Endothelial cell of umbilical vein (primary cell): ENCODE results near the gene SLC23A2. TPM values are rescaled to one million over a fixed set of nuclear protein-coding genes. Genes with fewer than 3 reads are reported as not detected.

ENCODE experiments used
- BruUV-seq: library from RNA; stranded (reverse); fragments of 400-500 nt; replicated peaks from 2 replicates; lab custom pipeline; 2021; lab: Mats Ljungman, UMichigan
- CTCF ChIA-PET: fragments of 300-600, 350-600 bp; sonication (Branson Sonifier 250); formaldehyde crosslinking; loops from one replicate; lab custom pipeline; 2021; ENCODE audit warnings: antibody characterized with exemption, inconsistent platforms; lab: Charles Lee
- POLR2A ChIA-PET: fragments of 300-600, 350-600 bp; sonication (Branson Sonifier 250); formaldehyde crosslinking; loops from one replicate; lab custom pipeline; 2021; ENCODE audit warnings: antibody characterized with exemption, inconsistent platforms; lab: Charles Lee
- DNase-seq: peaks from one replicate; pipeline ENCODE4 v3.0.0-alpha.2; 2011; ENCODE audit warnings: low read depth, low spot score
- FAIRE-seq: peaks from 2 replicates; lab custom pipeline; 2011; peaks lifted over from hg19 to GRCh38; lab: Jason Lieb, UNC
- H2AFZ ChIP-seq: 2 replicates; pipeline ENCODE4 v1.6.0; 2012; ENCODE audit warnings: low read depth, low read length, control low read depth, inconsistent platforms
- H3K27ac ChIP-seq: 2 replicates; pipeline ENCODE4 v1.5.1; 2011; ENCODE audit warnings: low read depth, mild to moderate bottlenecking, control low read depth, low read length, moderate library complexity; ENCODE audit not compliant: insufficient read depth
- H3K27me3 ChIP-seq, 2 experiments: 2 replicates each; pipeline versions ENCODE4 v1.6.0 to v1.6.1; 2011; ENCODE audit warnings: low read length in 2 of 2, mixed read lengths in 1 of 2; ENCODE audit not compliant: control insufficient read depth in 2 of 2, insufficient read depth in 2 of 2
- H3K36me3 ChIP-seq, 2 experiments: 2 replicates in 1 of 2; 3 replicates in 1 of 2; pipeline ENCODE4 v1.5.1; 2011; ENCODE audit warnings: low read length in 2 of 2, mild to moderate bottlenecking in 1 of 2, moderate library complexity in 1 of 2; ENCODE audit not compliant: control insufficient read depth in 2 of 2, insufficient read depth in 2 of 2; ENCODE audit errors: extremely low read depth in 1 of 2
- H3K4me1 ChIP-seq: 3 replicates; pipeline ENCODE4 v1.5.1; 2011; ENCODE audit warnings: mild to moderate bottlenecking, low read length; ENCODE audit not compliant: control insufficient read depth, insufficient read depth; ENCODE audit errors: extremely low read depth
- H3K4me2 ChIP-seq: 2 replicates; pipeline ENCODE4 v1.6.1; 2011; ENCODE audit warnings: low read length, control low read depth, mixed read lengths; ENCODE audit not compliant: insufficient read depth
- H3K4me3 ChIP-seq, 3 experiments: fragments of 200-600 bp in 1 of 3; sonication (generic), shearing (Covaris generic) in 1 of 3; replicated peaks in 1 of 3; 2 replicates each; pipeline ENCODE4 v1.5.1; 2011 to 2016; ENCODE audit warnings: control low read depth in 3 of 3, low read length in 3 of 3, mild to moderate bottlenecking in 2 of 3, inconsistent platforms in 1 of 3, low read depth in 1 of 3, moderate library complexity in 1 of 3; ENCODE audit not compliant: insufficient read depth in 1 of 3
- H3K79me2 ChIP-seq: 2 replicates; pipeline ENCODE4 v1.6.0; 2012; ENCODE audit warnings: low read length, inconsistent platforms; ENCODE audit not compliant: control insufficient read depth, insufficient read depth
- H3K9ac ChIP-seq: replicated peaks from 2 replicates; pipeline ENCODE3; 2011; ENCODE audit warnings: low read length, control low read depth; ENCODE audit not compliant: insufficient read depth; ENCODE audit errors: extremely low read depth
- H3K9me1 ChIP-seq: replicated peaks from 3 replicates; pipeline ENCODE4 v1.6.0; 2011; ENCODE audit warnings: mild to moderate bottlenecking, low read length; ENCODE audit not compliant: control insufficient read depth, insufficient read depth; ENCODE audit errors: extremely low read depth
- H3K9me3 ChIP-seq: replicated peaks from 2 replicates; pipeline ENCODE4 v1.5.1; 2012; ENCODE audit warnings: low read length, inconsistent platforms; ENCODE audit not compliant: control insufficient read depth, insufficient read depth
- H4K20me1 ChIP-seq: replicated peaks from 2 replicates; pipeline ENCODE3; 2011; ENCODE audit warnings: mild to moderate bottlenecking, low read length; ENCODE audit not compliant: control insufficient read depth, insufficient read depth; ENCODE audit errors: extremely low read depth
- EZH2 ChIP-seq: IDR thresholded peaks from 2 replicates; pipeline ENCODE4 v1.6.1; 2012; ENCODE audit warnings: borderline replicate concordance, low read depth, mild to moderate bottlenecking, moderate library complexity, low read length, inconsistent platforms; ENCODE audit not compliant: severe bottlenecking
- FOS ChIP-seq: IDR thresholded peaks from 2 replicates; pipeline ENCODE4 v1.6.1; 2011; ENCODE audit warnings: mild to moderate bottlenecking, low read length, moderate library complexity, borderline replicate concordance; ENCODE audit not compliant: insufficient read depth
- GATA2 ChIP-seq: IDR thresholded peaks from 2 replicates; pipeline ENCODE4 v1.7.0; 2011; ENCODE audit warnings: low read depth, mild to moderate bottlenecking, moderate library complexity, mixed read lengths, low read length; ENCODE audit not compliant: insufficient read length, insufficient read depth
- JUN ChIP-seq: IDR thresholded peaks from 2 replicates; pipeline ENCODE4 v1.6.1; 2011; ENCODE audit warnings: borderline replicate concordance, low read depth; ENCODE audit not compliant: insufficient read length, insufficient read depth
- MYC ChIP-seq: IDR thresholded peaks from one replicate; pipeline ENCODE4 v1.6.1; 2011; ENCODE audit warnings: mild to moderate bottlenecking, low read depth, low read length
- POLR2A ChIP-seq: IDR thresholded peaks from 2 replicates; pipeline ENCODE4 v1.6.1; 2012; ENCODE audit warnings: low read depth, mild to moderate bottlenecking, control low read depth, low read length
- POLR2AphosphoS5 ChIP-seq: IDR thresholded peaks from 2 replicates; pipeline ENCODE4 v1.6.1; 2012; ENCODE audit warnings: low read depth, mild to moderate bottlenecking, control low read depth, low read length, moderate library complexity; ENCODE audit not compliant: insufficient read depth
- dilution Hi-C: fragments of 300-500 bp; cut with MboI; formaldehyde crosslinking; loops from one replicate; pipeline ENCODE4 v1.15.0; 2019; ENCODE audit warnings: low sequenced_read_pairs; ENCODE audit not compliant: extremely low pct_ligation_motif_present
- intact Hi-C: fragments of 100-400 bp; cut with micrococcal nuclease; formaldehyde crosslinking; loops from one replicate; pipeline ENCODE4 v1.10.0; 2022
- polyA plus RNA-seq, 4 experiments: library from polyadenylated mRNA; depleted of rRNA in 3 of 4; stranded (reverse) in 3 of 4; unstranded in 1 of 4; fragments of >200 nt; gene quantifications; 2 replicates each; pipeline versions ENCODE4 v1.2.1 to v1.2.3, GENCODE V29; 2011 to 2012; ENCODE audit warnings: missing spikeins in 1 of 4
- total RNA-seq: library from RNA; stranded (reverse); gene quantifications from 2 replicates; pipeline ENCODE4 v1.2.3, GENCODE V29; 2021
- TF ChIP-seq, protein P1 (sequence below): IDR thresholded peaks from 2 replicates; pipeline ENCODE4 v1.6.1; 2011; ENCODE audit not compliant: insufficient read depth, insufficient read length
- TF ChIP-seq, protein P2 (sequence below), 2 donors: IDR thresholded peaks; 1 replicate in 1 of 2; 2 replicates in 1 of 2; pipeline ENCODE4 v1.5.1; 2011; ENCODE audit warnings: low read length in 2 of 2, mild to moderate bottlenecking in 2 of 2, moderate library complexity in 2 of 2, control low read depth in 1 of 2, inconsistent platforms in 1 of 2, low read depth in 1 of 2; ENCODE audit not compliant: insufficient read depth in 1 of 2; ENCODE audit errors: extremely low read depth in 1 of 2

Gene SLC23A2
- total and polyA plus RNA-seq, 2 donors (not counting 3 experiments of a cell fraction or from before 2014, with no cell fraction given): 24.4 to 24.5 TPM

DNA sequence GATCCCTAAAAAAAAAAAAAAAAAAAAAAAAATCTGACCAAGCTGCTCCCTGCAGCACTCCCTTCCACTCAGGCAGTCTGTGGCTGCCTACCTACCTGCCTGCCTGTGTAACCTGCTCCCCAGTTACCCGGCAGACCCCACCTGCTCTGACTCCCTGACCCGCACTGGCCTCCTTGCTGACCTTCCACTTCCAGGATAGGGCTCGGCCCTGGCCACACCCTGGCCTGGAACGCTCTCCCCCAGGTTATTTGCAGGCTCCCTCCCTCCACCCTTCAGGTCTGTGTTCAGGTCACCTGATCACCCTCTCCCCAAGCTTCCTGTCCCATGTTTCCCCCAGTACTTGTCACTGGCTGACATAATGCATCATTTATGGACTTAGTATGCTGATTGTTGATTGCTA is 134.3 kb downstream of the SLC23A2 start:
- CTCF ChIA-PET: no interaction called here
- dilution Hi-C loops (no loop called here), intact Hi-C loops (no loop called here)
- Histone ChIP-seq H3K27ac (no peak overlapping the region), H3K79me2 (no peaks in the 10 kb centered on the region), H4K20me1 (no peaks in the 10 kb centered on the region), H3K36me3 (peaks cover 0 to 9% of the 10 kb centered on the region in 2 experiments), H3K9ac (no peak overlapping the region), H3K4me1 (no peaks in the 10 kb centered on the region), H3K4me2 (no peak overlapping the region), H2AFZ (no peak overlapping the region), H3K9me3 (no peaks in the 10 kb centered on the region), H3K27me3 (no peaks in the 10 kb centered on the region), H3K4me3 (no peak overlapping the region), H3K9me1 (no peaks in the 10 kb centered on the region)
- no TSS peak for BruUV-seq
- DNase-seq: no peak
- TF ChIP-seq, protein P1, sequence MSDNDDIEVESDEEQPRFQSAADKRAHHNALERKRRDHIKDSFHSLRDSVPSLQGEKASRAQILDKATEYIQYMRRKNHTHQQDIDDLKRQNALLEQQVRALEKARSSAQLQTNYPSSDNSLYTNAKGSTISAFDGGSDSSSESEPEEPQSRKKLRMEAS: no peak
- no peak for TF ChIP-seq FOS
- TF ChIP-seq EZH2: no peak
- no peak for TF ChIP-seq JUN
- TF ChIP-seq POLR2A: no peak
- no peak for TF ChIP-seq MYC
- no peak for TF ChIP-seq POLR2AphosphoS5
- no peak for FAIRE-seq
- POLR2A ChIA-PET: no interaction called here

DNA sequence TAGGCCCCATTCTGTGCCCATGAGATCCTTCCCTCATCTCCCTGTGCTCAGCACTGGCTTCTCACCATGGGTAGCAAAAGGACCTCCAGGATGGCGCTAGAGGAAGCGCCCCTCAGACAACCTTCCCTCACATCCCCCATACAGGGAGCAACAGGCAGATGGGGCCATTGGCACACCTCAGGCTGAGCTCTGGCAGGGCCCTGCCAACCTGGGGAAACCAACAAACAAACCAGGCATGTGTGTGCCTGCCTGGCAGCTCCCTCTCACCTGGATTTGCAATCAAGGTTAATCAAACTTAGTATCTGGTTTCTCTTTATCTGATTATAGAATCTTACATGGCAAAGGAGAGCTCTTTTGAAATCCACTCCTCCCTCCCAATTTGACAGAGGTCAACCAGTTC is 134.9 kb downstream of the SLC23A2 start:
- no peaks in the 10 kb centered on the region for H3K9me3 ChIP-seq
- no peaks in the 10 kb centered on the region for H3K4me1 ChIP-seq
- no peaks in the 10 kb centered on the region for H3K9me1 ChIP-seq
- no peak overlapping the region for H3K4me2 ChIP-seq
- dilution Hi-C loops: no loop called here
- peaks cover 0 to 10% of the 10 kb centered on the region in 2 experiments for H3K36me3 ChIP-seq
- intact Hi-C loops: no loop called here
- no peak overlapping the region for H3K9ac ChIP-seq
- no peak overlapping the region for H3K4me3 ChIP-seq
- no peak overlapping the region for H3K27ac ChIP-seq
- CTCF ChIA-PET: no interaction called here
- no peak for DNase-seq
- no peak overlapping the region for H2AFZ ChIP-seq
- H3K27me3 ChIP-seq: no peaks in the 10 kb centered on the region
- POLR2A ChIA-PET: no interaction called here
- FAIRE-seq: no peak
- H4K20me1 ChIP-seq: no peaks in the 10 kb centered on the region
- no peaks in the 10 kb centered on the region for H3K79me2 ChIP-seq
- TF ChIP-seq FOS (no peak), GATA2 (no peak), MYC (no peak), EZH2 (no peak), POLR2AphosphoS5 (no peak), JUN (no peak), POLR2A (no peak)
- TF ChIP-seq, protein P2, sequence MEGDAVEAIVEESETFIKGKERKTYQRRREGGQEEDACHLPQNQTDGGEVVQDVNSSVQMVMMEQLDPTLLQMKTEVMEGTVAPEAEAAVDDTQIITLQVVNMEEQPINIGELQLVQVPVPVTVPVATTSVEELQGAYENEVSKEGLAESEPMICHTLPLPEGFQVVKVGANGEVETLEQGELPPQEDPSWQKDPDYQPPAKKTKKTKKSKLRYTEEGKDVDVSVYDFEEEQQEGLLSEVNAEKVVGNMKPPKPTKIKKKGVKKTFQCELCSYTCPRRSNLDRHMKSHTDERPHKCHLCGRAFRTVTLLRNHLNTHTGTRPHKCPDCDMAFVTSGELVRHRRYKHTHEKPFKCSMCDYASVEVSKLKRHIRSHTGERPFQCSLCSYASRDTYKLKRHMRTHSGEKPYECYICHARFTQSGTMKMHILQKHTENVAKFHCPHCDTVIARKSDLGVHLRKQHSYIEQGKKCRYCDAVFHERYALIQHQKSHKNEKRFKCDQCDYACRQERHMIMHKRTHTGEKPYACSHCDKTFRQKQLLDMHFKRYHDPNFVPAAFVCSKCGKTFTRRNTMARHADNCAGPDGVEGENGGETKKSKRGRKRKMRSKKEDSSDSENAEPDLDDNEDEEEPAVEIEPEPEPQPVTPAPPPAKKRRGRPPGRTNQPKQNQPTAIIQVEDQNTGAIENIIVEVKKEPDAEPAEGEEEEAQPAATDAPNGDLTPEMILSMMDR (IDR thresholded peaks at IDR 0.05; ENCODE audit: extremely low read depth in 1 of 2, insufficient read depth in 1 of 2, low read depth in 1 of 2, low read length in 2 of 2): no peak
- TF ChIP-seq, protein P1: no peak
- BruUV-seq: no TSS peak
